GM12801 (cell line): ENCODE data around the gene EOMES.

ENCODE experiments used
- CTCF ChIP-seq: IDR thresholded peaks from one replicate; pipeline ENCODE4 v1.5.1; 2011; ENCODE audit warnings: control low read depth; ENCODE audit not compliant: insufficient read length; ENCODE audit errors: extremely low read depth

The EOMES gene

GRCh38 chr3:27718459-27718858 lies 3.7 kb downstream of the EOMES start:
- no peak for TF ChIP-seq CTCF

DNA sequence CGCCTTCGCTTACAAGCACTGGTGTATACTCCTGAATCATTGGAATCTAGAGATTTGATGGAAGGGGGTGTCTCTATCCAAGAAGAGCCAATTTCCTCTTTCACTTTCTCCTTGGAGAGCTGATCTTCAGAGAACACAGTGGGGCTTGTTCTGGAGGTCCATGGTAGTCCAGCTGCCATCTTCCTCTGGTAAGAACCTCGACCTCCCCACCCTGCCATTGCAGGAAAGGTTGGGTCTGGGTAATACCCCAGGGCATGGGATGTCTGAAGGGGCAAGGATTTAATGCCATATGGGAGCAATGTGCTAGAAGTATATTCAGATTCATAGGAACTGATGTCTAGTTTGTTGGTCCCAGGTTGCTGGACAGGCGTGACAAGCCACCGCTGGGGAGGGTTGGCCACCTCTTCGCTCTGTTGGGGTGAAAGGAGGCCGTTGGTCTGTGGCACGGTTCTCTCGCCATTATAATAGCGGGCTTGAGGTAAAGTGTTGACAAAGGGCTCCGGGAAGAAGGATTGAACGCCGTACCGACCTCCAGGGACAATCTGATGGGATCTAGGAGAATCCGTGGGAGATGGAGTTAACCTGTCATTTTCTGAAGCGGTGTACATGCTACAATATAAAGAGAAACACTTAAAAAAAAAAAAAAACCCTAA lies 4.8 kb downstream of the EOMES start:
- TF ChIP-seq CTCF, result no peak

DNA sequence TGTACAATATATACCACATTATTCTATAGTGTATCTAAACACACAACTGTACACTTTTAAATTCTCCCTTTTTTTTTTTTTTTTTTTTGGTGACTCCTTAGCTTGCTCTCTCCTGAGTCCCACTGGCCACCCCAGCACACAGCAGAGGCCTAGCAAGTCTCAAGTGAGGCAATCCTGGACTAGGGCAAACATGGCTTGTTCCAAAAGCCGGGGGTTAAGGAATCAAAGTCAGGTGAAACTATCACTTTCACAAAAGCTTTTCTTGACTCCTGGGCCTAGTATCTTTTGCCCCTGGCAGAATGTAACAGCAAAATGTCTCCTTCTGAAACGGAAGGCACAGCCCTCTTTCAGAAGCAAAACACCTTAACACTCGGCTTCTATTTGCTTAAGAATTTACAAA lies 5.8 kb downstream of the EOMES start:
- TF ChIP-seq CTCF, result no peak

DNA sequence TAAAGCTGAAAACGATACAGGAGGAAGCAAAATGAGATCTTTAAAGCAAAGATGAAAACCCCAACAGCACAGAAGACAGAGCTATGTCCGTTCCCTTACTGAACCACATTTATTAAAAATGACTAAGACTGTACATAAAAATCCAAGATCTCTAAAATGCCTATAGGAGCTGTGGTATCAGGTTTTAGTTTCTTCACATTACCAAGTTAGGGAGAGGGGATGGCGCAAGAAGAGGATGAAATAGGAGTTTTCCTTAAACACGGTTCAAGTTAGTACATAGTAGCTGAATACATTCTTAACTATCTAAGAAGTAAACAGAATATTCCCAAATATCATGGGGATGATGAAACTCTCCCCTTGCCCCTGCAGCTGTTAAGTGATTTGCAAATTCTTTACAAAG lies 6.3 kb downstream of the EOMES start:
- TF ChIP-seq CTCF, result no peak

DNA sequence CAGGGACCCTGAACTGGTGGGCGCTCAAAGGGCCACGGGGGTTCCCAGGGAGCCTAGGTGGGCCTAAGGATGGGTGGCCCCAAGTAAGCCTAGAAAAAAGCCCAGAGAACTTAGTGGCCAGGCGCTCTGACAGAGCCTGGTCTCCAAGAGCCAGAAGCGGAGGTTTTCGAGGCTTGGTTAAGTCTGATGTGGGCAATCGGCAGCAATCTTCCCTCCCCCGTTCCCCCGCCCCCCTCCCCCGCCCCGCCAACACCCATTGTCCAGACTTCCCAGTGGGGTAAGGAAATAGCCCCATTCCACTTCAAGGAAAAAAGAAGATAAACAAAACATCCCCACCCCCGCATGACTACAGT lies 6.7 kb downstream of the EOMES start:
- no peak for TF ChIP-seq CTCF

GRCh38 chr3:27714692-27715453 lies 7.2 kb downstream of the EOMES start:
- TF ChIP-seq CTCF, result no peak

- no peak for TF ChIP-seq CTCF
Observed at GRCh38 chr3:27714146-27714526, 8.0 kb downstream of the EOMES start.
